GM19463 (cell line): ENCODE results near the gene FAM167B.
"Not testable (repeated sequence)": the region's sequence is repeated elsewhere in the genome, so short reads cannot be mapped to it uniquely, and the experiment has no call there.

ENCODE experiments used
- ATAC-seq: cut with Tn5 transposase; IDR thresholded peaks from one replicate; pipeline ENCODE4 v1.9.1; 2021; ENCODE audit warnings: mild to moderate bottlenecking, moderate library complexity; ENCODE audit not compliant: unreplicated experiment

The FAM167B gene

DNA sequence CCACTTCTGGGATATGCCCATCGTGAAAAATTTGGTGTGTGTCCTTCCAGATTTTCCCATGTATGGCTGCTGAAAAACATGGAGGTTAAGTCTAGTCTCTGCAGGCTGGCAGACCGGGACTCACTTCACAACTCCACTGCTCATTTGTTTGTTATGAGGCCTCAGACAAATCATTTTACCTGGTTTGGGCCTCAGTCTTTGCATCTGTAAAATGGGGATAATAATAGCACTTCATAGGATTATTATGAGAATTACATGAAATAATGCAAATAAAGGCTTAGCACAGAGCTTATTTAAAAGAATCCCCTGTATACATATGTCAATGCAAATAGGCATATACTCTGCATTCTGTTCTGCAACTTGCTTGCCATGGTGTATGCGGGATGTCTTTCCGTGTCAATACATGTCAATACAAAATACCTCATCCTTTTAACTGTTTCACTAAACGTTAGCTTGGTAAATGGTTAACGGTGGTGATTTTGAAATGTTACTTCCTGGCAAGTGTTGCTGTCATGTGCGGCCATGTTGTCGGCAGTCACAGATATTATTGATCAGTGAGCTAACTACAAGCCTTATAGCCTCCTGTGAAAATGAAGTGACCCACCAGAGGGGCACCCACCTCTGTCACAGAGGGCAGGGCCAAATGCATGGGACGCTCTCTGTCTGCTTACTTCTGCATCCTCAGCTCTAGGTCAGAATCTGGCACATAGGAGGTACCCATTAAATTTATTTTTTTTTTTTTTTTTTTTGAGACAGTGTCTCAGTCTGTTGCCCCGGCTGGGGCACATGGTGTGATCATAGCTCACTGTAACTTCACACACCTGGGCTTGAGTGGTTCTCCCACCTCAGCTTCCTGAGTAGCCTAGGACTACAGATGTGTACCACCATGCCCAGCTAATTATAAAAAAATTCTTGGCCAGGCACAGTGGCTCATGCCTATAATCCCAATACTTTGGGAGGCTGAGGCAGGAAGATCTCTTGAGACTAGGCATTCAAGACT, 8.3 kb downstream of the FAM167B start:
- no peak for ATAC-seq

DNA sequence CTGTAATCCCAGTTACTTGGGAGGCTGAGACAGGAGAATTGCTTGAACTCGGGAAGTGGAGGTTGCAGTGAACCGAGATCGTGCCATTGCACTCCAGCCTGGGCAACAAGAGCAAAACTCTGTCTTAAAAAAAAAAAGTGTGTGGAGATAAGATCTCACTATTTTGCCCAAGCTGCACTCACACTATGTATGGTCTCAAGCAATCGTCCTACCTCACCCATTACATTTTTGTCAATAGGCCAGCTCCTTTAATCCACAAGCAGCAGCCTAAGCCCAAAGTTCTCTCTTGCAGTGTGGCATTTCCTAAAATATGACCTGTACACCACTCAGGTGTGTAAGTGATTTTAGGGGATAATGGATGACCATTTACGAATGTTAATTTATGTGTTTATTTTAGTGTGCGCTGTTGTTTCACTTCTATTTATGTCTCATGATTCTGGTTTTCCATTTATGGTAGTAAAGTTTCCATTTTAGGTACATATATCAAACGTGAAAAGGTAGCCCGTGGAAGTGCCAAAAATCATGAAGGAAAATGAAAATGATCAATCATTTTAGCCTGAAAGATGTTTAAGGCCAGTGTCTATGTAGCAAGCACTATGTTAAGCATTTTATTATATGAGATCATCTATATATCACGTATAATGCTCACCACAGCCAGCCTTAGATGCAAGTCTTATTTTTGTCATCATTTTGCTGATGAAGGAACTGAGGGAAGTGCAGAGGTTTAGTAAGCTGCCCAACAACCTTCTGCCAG, 9.6 kb downstream of the FAM167B start:
- ATAC-seq: no peak

GRCh38 chr1:32257227-32257508, 10.1 kb downstream of the FAM167B start:
- ATAC-seq: no peak

DNA sequence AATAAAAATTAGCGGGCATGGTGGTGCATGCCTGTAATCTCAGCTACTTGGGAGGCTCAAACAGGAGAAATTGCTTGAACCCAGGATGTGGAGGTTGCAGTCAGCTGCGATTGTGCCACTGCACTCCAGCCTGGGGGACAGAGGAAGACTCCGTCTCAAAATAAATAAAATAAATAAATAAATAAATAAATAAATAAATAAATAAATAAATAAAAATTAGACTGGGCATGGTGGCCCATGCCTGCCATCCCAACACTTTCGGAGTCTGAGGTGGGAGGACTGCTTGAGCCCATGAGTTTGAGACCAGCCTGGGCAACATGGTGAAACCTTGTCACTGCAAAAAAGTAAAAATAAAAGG, 16.2 kb downstream of the FAM167B start:
- not testable (repeated sequence) for ATAC-seq

DNA sequence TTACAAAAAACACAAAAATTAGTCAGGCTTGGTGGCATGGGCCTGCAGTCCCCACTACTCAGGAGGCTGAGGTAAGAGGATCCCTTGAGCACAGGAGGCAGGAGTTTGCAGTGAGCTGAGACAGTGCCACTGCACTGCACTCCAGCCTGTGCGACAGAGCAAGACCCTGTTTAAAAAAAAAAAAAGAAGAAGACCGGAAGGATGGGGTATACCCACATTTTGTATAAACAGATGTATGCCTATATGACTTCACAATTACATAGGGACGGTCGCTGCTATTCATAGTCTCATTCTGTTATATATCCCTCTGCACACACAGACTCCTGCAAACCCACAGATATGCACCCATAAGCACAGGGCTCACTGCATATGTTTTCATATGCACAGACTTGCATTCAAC, 16.7 kb downstream of the FAM167B start:
- ATAC-seq: no peak

GRCh38 chr1:32265846-32266245, 18.8 kb downstream of the FAM167B start:
- ATAC-seq: no peak

GRCh38 chr1:32266921-32267591, 20.0 kb downstream of the FAM167B start:
- ATAC-seq: no peak

GRCh38 chr1:32269744-32270143, 22.7 kb downstream of the FAM167B start:
- no peak for ATAC-seq

- ATAC-seq: no peak
These were observed 25.8 kb downstream of the FAM167B start for GRCh38 chr1:32272557-32273390.

DNA sequence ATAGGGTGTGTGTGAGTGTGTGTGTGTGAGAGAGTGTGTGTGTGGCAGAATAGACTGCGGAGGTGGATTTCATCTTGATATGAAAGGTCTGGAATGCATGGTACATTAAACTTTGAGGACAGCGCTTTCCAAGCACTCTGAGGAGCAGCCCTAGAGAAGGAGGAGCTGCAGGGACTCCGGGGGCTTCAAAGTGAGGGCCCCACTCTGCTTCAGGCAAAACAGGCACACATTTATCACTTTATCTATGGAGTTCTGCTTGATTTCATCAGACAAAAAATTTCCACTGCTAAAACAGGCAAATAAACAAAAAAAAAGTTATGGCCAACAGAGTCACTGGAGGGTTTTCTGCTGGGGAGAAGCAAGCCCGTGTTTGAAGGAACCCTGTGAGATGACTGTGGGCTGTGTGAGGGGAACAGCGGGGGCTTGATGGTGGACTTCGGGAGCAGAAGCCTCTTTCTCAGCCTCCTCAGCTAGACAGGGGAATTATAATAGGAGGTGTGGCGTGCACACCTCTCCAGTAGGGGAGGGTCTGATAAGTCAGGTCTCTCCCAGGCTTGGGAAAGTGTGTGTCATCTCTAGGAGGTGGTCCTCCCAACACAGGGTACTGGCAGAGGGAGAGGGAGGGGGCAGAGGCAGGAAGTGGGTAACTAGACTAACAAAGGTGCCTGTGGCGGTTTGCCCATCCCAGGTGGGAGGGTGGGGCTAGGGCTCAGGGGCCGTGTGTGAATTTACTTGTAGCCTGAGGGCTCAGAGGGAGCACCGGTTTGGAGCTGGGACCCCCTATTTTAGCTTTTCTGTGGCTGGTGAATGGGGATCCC, 26.6 kb downstream of the FAM167B start:
- no peak for ATAC-seq

DNA sequence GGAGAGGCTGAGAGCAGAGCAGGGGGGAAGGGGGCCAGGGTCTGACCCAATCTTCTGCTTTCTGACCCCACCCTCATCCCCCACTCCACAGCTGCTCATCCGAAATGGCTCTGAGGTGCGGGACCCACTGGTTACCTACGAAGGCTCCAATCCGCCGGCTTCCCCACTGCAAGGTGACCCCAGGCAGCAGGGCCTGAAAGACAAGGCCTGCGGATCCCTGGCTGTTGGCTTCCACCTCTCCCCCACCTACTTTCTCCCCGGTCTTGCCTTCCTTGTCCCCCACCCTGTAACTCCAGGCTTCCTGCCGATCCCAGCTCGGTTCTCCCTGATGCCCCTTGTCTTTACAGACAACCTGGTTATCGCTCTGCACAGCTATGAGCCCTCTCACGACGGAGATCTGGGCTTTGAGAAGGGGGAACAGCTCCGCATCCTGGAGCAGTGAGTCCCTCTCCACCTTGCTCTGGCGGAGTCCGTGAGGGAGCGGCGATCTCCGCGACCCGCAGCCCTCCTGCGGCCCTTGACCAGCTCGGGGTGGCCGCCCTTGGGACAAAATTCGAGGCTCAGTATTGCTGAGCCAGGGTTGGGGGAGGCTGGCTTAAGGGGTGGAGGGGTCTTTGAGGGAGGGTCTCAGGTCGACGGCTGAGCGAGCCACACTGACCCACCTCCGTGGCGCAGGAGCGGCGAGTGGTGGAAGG, 27.8 kb downstream of the FAM167B start:
- no peak for ATAC-seq

GRCh38 chr1:32275424-32275823, 28.4 kb downstream of the FAM167B start:
- ATAC-seq: no peak

DNA sequence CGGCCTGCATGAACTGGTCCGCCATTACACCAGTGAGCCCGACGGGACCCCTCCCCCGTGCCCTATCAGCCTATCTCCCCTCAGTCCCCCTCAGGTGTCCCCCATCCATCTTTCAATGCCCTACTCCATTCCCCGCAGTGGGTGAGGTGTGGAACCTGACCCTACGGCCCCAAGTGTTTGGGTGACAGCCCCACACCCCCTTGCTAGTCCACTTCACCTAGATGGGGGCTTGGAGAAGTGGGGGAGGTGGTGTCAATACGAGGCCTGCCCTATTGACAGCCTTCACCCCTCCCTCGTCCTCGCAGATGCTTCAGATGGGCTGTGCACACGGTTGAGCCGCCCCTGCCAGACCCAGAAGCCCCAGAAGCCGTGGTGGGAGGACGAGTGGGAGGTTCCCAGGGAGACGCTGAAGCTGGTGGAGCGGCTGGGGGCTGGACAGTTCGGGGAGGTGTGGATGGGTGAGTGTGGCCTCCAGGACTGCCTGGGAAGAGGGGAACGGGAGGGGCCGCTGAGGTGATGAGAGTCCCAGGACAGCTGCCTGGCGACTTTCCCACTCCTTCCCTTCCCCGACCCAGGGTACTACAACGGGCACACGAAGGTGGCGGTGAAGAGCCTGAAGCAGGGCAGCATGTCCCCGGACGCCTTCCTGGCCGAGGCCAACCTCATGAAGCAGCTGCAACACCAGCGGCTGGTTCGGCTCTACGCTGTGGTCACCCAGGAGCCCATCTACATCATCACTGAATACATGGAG, 29.2 kb downstream of the FAM167B start:
- ATAC-seq: no peak

DNA sequence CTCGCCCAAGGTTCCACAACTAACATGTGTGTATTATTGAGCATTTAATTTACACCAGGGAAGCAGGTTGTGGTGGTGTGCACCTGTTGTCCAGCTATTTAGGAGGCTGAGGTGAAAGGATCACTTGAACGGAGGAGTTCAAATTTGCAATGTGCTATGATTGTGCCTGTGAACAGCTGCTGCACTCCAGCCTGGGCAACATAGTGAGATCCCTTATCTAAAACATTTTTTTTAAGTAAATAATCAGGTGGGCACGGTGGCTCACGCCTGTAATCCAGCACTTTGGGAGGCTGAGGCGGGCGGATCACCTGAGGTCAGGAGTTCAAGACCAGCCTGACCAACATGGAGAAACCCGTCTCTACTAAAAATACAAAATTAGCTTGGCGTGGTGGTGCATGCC, 37.8 kb downstream of the FAM167B start:
- not testable (repeated sequence) for ATAC-seq

- no peak for ATAC-seq
These were observed 38.6 kb downstream of the FAM167B start for GRCh38 chr1:32285658-32286057.

DNA sequence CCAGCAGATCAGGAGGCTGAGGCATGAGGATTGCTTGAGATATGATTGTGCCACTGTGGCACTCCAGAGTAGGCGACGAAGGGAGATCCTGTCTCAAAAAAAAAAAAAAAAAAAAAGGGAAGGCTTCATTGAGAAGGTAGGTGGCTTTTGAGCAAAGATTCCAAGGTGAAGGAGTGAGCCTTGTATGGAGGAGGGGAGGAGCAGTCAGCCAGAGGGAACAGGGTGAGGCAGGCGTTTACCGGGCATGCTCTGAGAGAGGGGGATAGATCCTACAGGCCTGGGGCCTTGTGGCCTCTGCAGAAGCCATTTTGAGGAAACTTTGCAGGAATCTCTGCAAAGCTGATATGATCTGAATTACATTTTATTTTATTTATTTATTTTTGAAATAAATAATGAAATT, 39.7 kb downstream of the FAM167B start:
- ATAC-seq: no peak

DNA sequence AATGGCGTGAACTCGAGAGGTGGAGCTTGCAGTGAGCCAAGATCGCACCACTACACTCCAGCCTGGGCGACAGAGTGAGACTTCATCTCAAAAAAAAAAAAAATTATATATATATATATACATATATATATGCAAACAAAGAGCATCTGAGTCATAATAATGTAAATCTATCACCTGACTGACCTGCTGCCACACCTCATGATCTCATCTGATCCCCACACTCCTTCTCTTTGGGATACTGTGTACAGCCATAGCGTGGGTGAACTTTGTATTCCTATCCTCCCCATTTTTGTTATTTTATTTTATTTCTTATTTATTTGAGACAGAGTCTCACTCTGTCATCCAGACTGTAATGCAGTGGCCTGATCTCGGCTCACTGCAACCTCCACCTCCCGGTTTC, 42.2 kb downstream of the FAM167B start:
- no peak for ATAC-seq

DNA sequence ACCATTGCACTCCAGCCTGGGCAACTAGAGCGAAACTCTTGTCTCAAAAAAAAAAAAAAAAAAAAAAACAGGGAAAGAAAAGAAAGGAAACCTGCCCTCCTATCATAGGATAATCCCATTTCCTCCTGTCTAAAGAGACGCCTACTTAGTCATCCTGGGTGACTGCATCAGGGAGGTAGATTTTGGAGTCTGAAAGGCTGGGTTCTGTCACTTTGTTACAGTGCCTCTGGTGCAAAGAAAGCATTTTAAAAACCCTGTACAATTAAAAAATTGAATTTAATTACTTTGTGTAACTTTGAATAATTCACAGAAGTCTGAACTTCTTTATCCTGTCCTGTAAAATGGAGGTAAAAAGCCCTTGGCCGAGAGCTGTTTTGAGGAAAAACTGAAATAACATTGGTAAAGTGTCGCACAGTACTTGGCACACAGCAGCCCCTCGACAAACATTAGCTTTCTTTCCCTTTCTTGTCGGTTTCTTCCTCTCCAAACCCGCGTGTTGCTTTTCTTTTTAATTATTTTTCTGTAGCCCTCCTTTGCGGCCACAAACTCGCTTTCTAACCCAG, 44.2 kb downstream of the FAM167B start:
- no peak for ATAC-seq
